Right atrium auricular region (tissue), 2 donors: Measurements from ENCODE around the gene LSM8. TPM values are rescaled to one million over a fixed set of nuclear protein-coding genes. Genes with fewer than 3 reads are reported as not detected.

Experiments
- DNase-seq: peaks from one replicate; pipeline ENCODE4 v3.0.0-alpha.2; 2019; ENCODE audit warnings: low spot score
- H3K27ac ChIP-seq, 2 donors: fragments of 200-600 bp; sonication (generic); 1 replicate in 1 of 2; 2 replicates in 1 of 2; pipeline ENCODE4 v1.5.1; 2016 to 2019
- H3K27me3 ChIP-seq, 2 donors: fragments of 200-600 bp; sonication (generic); one replicate each; pipeline versions ENCODE4 v1.5.1 to v1.6.0; 2017 to 2019
- H3K36me3 ChIP-seq: fragments of 200-600 bp; sonication (generic); one replicate; pipeline ENCODE4 v1.5.1; 2016
- H3K4me1 ChIP-seq, 2 donors: fragments of 200-600 bp; sonication (generic); one replicate each; pipeline versions ENCODE4 v1.5.1 to v1.6.0; 2017 to 2019
- H3K4me3 ChIP-seq, 2 donors: fragments of 200-600 bp; sonication (generic); 1 replicate in 1 of 2; 2 replicates in 1 of 2; pipeline ENCODE4 v1.5.1; 2017 to 2019; ENCODE audit warnings: mild to moderate bottlenecking in 1 of 2, moderate library complexity in 1 of 2
- H3K9me3 ChIP-seq, 2 donors: fragments of 200-600 bp; sonication (generic); one replicate each; pipeline ENCODE4 v1.5.1; 2019
- CTCF ChIP-seq, 2 donors: fragments of 200-600 bp; sonication (generic); IDR thresholded peaks; one replicate each; pipeline ENCODE4 v1.5.1; 2019; ENCODE audit warnings: antibody characterized with exemption in 2 of 2
- total RNA-seq, 2 donors: library from RNA; depleted of rRNA; stranded (reverse); fragments of >200 nt; gene quantifications; one replicate each; pipeline ENCODE4 v1.1.0, GENCODE V29; 2016

The LSM8 gene
- total RNA-seq, 2 donors from 2014 or later = 13.4 to 17.3 TPM

GRCh38 chr7:118175740-118176139 lies 8.2 kb upstream of the LSM8 start:
- no peak for DNase-seq
- H3K36me3 ChIP-seq = no peaks in the 10 kb centered on the region
- no peak for TF ChIP-seq CTCF (IDR thresholded peaks at IDR 0.05)
- no peaks in the 10 kb centered on the region for H3K9me3 ChIP-seq
- H3K4me3 ChIP-seq = no peak overlapping the region
- no peak overlapping the region for H3K27ac ChIP-seq
- H3K27me3 ChIP-seq = no peaks in the 10 kb centered on the region
- no peaks in the 10 kb centered on the region for H3K4me1 ChIP-seq

- Histone ChIP-seq H3K4me1 (peaks cover 0 to 8% of the 10 kb centered on the region in 2 donors), H3K27me3 (no peaks in the 10 kb centered on the region), H3K27ac (no peak overlapping the region), H3K9me3 (no peaks in the 10 kb centered on the region), H3K36me3 (no peaks in the 10 kb centered on the region), H3K4me3 (no peak overlapping the region)
- DNase-seq = no peak
- TF ChIP-seq CTCF (IDR thresholded peaks at IDR 0.05) = no peak
Observed at GRCh38 chr7:118179191-118179590, 4.8 kb upstream of the LSM8 start.

GRCh38 chr7:118182593-118183427 lies 1.2 kb upstream of the LSM8 start:
- H3K4me1 ChIP-seq = peaks cover 0 to 25% of the 10 kb centered on the region in 2 donors
- H3K4me3 ChIP-seq = peak overlapping the region; percentile 71 to 82
- no peaks in the 10 kb centered on the region for H3K27me3 ChIP-seq
- no peaks in the 10 kb centered on the region for H3K9me3 ChIP-seq
- TF ChIP-seq CTCF (IDR thresholded peaks at IDR 0.05) = no peak
- peaks cover 6% of the 10 kb centered on the region for H3K36me3 ChIP-seq
- no peak for DNase-seq
- H3K27ac ChIP-seq = peak overlapping the region; percentile 87 to 91

- peak overlapping the region; percentile 71 to 82 for H3K4me3 ChIP-seq
- H3K9me3 ChIP-seq = no peaks in the 10 kb centered on the region
- no peak for DNase-seq
- peaks cover 0 to 25% of the 10 kb centered on the region in 2 donors for H3K4me1 ChIP-seq
- peak overlapping the region; percentile 87 to 91 for H3K27ac ChIP-seq
- no peaks in the 10 kb centered on the region for H3K27me3 ChIP-seq
- peaks cover 12% of the 10 kb centered on the region for H3K36me3 ChIP-seq
- no peak for TF ChIP-seq CTCF (IDR thresholded peaks at IDR 0.05)
Observed at GRCh38 chr7:118183428-118183785, 557 bp upstream of the LSM8 start.

GRCh38 chr7:118184565-118184940 lies 589 bp downstream of the LSM8 start:
- peaks cover 23% of the 10 kb centered on the region for H3K36me3 ChIP-seq
- H3K4me3 ChIP-seq = peak overlapping the region; percentile 71 to 82
- no peak for TF ChIP-seq CTCF (IDR thresholded peaks at IDR 0.05)
- H3K9me3 ChIP-seq = no peaks in the 10 kb centered on the region
- peaks cover 0 to 25% of the 10 kb centered on the region in 2 donors for H3K4me1 ChIP-seq
- peak overlapping the region; percentile 87 to 91 for H3K27ac ChIP-seq
- no peak for DNase-seq
- H3K27me3 ChIP-seq = no peaks in the 10 kb centered on the region
